T-helper 9 cell (primary cell): ENCODE results near the gene TUBGCP2.

Source experiments
- DNase-seq: peaks from one replicate; pipeline ENCODE4 v3.0.0-alpha.2; 2020
- total RNA-seq, 2 donors: gene quantifications; one replicate each; lab custom pipeline; 2026; lab: John Stamatoyannopoulos, UW

TUBGCP2 gene, protein sequence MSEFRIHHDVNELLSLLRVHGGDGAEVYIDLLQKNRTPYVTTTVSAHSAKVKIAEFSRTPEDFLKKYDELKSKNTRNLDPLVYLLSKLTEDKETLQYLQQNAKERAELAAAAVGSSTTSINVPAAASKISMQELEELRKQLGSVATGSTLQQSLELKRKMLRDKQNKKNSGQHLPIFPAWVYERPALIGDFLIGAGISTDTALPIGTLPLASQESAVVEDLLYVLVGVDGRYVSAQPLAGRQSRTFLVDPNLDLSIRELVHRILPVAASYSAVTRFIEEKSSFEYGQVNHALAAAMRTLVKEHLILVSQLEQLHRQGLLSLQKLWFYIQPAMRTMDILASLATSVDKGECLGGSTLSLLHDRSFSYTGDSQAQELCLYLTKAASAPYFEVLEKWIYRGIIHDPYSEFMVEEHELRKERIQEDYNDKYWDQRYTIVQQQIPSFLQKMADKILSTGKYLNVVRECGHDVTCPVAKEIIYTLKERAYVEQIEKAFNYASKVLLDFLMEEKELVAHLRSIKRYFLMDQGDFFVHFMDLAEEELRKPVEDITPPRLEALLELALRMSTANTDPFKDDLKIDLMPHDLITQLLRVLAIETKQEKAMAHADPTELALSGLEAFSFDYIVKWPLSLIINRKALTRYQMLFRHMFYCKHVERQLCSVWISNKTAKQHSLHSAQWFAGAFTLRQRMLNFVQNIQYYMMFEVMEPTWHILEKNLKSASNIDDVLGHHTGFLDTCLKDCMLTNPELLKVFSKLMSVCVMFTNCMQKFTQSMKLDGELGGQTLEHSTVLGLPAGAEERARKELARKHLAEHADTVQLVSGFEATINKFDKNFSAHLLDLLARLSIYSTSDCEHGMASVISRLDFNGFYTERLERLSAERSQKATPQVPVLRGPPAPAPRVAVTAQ
- total RNA-seq: 109 to 111 reads per million in 2 donors

DNA sequence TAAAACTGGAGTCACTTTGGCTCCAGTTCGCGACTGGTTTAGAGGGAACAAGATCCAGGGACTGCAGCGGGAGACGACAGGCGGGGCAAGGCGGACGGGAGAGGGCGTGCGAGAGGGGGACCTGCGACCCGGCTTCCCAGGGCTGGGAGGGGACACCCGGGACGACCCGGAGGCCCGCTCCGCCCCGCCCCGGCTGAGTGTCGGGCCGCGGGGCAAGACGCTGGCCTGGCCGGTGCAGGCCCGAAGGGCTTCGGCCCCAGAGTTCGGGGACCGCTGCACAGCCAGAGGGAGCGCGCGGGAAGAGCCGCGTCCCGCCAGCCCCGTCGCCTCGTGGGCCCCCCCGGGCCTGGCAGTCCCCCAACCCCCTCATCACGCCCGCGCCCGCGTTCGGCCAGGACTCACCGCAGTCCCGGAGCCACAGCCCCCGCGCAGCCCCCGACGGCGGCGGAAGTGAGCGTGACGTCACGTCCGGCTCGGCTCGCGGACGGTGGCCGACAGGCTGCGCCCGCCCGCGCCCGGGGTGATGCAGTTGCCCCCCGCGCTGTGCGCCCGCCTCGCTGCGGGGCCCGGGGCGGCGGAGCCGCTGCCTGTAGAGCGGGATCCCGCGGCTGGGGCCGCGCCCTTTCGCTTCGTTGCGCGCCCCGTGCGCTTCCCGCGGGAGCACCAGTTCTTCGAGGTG lies at the start of gene TUBGCP2, which contains the start of gene ZNF511:
Gene TUBGCP2 (minus strand): TSS at position 452 of the 679 bp plus-strand sequence. CDS start 5,931 bp downstream, outside the sequence.
Gene ZNF511 (plus strand): TSS at position 494 of the 679 bp plus-strand sequence. CDS start 30 bp downstream, at position 524.
- DNase-seq: peak; percentile 84

DNA sequence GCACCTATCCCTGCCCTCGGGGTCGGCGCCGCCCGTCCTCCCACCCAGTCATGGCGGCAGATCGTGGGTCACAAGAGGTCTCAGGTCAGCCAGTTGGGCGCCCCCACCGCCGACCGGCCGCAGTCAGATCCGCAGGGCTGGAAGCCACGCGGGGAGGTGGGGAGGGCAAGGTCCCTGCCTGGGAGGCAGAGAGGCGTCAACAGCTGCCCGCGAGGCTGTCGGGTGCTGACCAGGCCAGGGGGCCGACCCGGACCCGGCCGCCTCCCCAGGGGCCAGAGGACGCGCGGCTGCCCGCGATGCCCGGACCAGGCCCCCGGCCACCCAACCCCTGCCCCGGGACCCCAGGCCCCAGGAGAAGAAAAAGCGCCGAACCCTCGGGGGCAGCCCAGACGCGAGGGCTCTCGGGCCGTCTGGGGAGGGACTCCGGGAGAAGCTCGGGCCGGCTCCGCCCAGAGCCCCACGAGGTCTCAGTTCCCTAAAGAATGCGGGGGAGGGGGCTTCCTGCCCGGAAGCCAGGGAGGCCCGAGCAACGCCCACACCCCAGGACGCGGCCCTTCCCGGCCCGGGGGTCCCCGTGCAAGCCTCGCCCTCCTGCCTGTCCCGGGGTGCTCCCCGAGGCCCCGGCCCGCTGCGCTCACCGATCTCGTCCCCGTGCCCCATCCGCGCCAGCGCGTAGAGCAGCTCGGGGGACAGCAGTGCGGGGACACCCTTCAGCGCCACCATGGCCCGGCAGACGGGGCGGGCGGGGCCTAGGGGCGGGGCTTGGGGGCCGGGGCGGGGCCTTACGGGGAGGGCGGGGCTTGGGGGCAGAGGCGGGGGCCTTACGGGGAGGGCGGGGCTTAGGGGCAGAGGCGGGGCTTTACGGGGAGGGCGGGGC lies 48.9 kb upstream of the TUBGCP2 start, which contains the start of gene FUOM:
Gene FUOM (minus strand): TSS at position 735 of the 877 bp plus-strand sequence. CDS start 12 bp downstream, at position 723.
- peak; percentile 68 for DNase-seq

DNA sequence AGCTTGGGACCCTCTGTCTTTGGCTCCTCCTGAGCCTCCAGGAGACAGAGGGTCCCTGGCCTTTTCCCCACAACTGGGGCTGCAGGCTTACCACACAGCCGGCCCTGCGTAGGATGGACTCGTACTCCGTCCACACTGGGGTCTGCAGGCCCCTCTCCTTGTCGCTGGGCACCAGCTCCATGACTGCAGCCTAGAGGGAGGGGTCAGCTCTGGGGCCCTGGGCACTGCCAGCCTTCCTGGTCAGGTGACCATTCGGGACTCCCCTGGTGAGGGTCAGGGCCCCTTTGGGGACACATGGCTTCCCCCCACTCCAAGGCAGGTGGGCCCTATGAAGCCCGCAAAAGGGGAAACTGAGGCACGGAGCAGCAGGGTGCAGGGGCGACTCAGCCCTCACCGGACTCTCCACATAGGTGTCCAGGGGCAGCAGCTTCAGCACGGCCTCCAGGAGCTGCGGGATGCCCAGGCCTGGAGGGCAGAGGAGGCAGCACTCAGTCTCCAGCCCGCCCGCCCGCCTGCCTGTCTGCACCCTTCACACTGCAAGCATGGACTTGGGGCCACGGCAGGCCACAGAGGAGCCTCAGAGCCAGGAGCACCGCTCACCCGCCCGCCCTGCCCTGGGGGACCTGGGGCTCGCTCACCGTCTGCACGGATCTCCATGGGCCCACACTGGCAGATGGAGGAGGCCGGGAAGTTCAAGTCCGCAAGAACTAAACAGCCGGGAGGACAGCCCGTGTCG lies 48.0 kb upstream of the TUBGCP2 start:
- no peak for DNase-seq

DNA sequence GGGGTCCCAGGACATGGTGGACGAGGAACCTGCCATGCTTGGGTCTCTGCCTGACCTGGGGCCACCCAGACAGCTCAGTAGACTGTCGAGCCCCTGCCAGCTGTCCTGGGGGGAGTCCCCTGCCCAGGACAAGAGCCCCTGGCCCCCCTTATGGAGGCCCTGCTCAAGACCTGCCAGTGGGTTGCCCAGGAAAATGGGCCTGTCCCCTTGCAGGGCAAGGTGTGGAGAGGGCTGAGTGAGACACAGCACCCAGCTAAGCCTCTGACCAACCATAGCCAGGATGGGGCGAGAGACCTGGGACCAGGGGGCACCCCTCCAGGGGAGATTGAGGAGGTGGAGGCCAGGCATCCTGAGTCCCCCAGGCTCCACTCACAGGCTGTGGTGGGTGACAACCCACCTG lies 47.3 kb upstream of the TUBGCP2 start:
- no peak for DNase-seq

DNA sequence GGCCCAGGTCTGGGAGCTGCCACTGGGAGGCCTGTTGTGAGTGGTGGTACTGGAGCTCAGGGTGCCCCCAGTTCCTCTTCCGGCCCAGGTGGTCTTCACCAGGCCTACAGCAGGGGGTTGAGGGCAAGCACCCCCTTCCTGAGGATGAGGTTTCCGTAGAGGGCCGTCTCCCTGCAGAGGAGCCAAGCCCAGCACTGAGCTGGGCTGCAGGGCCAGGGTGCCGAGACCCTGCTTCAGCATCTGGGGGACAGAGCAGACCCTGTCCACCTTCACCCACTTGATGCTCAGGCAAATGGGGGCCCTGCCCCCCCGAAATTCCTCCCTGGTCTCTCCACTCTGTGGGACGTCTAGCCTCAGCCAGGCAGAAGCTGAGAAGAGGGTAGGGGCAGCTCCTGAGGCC lies 46.6 kb upstream of the TUBGCP2 start:
- DNase-seq: no peak

DNA sequence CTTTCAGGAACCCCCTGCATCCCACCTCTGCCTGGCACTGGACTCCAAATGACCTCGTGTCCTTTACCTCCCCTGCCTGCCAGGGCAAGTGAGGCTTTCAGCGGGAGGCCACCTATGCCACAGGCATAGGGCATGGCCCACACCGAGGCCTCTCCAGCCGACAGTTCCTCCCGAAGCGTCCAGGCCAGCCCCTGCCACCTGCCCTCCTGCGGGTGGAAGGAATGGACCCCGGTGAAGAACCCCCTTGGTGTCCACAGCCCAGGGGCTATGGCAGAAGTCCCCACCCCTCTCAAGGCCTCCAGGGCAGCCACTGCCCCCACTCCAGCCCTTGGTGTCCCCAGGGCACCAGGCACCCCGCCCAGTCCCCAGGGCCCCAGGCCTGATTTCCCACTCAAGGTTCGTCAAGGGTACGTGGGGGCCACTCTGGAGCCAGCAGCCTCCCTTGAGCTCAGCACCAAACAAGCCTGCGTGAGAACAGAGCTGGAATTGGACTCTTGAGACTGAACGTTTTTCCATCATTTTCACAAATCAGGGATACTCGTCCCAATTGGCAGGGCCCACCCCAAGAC lies 46.1 kb upstream of the TUBGCP2 start:
- DNase-seq: no peak

DNA sequence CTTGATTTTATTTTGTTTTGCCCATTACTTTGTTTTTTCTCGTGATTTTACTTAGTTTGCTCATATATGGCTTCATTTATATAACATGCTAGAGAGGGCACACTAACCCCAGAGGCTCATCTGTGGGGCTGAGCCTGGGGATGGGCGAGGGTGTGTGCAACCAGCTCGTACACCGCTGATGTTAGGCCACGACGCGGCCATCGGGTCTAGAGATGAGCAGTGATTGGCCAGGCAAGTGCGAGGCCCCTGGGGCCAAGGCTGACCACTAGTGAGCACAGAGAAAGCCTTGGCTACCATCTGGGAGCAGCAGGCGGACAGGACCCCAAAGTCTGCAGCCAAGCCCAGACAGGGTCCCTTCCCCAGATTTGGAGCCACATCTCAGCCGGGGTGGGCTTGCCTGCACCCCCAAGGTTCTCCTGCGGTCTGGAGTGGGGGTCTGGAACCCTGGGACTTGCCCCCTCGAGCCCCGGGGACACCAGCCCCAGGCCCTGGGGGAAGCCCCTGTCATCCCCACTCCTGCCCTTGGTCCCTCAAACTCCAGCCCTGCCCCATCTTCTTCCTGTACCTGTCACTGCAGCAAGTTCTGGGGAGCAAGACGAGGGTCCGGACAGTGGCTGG lies 45.4 kb upstream of the TUBGCP2 start:
- no peak for DNase-seq

DNA sequence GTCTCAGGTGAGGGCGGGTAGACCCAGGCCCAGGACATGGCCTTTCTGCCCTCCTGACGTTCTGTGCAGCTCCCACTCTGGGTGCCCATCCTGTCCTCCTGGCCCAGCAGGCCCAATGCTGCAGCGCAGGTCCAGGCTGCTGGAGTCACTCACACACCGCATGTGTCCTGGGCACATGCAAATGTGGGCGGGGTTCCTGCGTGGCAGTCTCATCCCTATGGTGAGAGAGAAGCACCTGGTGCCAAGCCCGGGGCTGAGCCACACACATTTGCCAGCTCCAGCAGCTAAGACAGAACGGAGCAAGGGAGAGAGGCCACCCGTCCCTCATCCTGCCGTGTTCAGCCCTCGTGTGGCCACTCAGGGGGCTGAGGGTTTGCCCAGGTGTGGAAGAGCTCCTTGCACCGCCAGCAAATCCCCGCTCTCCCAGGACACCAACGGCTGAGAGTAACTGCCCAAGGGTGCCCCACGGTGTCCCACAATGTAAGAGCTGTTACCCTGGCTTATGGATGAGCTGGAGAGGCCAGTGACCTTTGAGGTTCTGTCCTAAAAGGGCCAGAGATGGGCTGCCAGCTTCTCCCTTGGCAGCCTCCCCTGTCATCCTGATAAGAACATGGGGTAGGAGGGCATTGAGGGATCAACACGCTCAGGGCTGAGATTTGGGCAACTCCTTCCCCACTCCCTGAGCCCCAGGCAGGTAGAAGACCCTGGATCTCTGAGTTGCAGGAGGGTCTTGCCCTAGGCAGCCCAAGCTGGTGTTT lies 44.7 kb upstream of the TUBGCP2 start:
- DNase-seq: no peak

DNA sequence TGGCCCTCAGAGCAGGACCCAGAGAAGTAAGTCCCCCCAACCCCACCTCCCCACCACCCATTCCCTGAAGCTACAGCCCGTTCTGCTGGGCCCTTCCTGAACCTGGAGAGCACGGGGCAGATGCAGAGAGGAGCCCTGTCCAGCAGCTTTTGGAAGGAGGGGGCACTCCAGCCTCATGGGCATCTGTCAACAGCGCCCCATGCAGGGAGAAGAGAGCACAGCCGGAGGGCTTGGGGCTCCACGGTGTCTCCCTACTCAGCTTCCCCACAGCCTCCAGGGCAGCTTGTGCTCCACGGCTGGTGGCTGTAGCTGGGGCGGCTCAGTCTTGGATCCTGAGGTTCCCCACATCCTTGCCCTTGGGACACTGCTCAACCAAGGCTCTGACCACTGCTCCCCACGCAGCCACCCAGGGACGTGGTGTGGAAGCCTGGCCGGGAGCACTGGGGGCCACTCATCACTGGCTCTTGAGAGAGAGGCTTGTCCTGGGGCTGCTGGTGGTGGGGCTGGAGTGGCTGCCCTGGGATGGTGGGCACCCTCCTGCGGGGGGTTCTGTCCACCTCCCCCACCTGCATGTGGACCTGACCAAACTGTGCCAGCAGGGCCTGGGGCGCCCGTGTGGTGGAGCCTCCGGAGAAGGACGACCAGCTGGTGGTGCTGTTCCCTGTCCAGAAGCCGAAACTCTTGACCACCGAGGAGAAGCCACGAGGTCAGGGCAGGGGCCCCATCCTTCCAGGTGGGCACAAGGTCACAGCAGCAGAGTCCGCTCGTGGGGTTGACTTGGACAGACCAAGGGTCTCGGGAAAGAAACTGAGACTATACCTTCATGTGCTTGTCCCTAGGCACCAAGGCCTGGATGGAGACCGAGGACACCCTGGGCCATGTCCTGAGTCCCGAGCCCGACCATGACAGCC lies 43.0 kb upstream of the TUBGCP2 start:
- DNase-seq: no peak

DNA sequence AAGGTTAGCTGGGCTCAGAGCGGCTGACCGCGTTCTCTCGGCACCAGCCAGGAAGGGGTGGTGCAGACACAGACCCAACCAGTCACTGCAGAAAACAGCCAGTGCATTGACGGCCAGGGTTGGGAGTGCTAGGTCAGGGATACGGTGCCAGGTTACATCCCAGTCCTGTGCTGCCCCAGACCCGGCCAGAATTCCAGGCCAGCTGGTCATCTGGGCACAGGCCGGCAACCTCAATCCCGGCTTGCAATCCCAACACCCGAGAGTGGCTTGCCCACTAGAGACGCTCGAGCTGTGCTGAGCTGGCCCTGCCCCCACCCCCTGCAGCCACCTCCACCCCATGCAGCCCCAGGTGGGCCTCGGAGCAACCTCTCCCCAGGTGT lies 42.3 kb upstream of the TUBGCP2 start:
- DNase-seq: no peak

DNA sequence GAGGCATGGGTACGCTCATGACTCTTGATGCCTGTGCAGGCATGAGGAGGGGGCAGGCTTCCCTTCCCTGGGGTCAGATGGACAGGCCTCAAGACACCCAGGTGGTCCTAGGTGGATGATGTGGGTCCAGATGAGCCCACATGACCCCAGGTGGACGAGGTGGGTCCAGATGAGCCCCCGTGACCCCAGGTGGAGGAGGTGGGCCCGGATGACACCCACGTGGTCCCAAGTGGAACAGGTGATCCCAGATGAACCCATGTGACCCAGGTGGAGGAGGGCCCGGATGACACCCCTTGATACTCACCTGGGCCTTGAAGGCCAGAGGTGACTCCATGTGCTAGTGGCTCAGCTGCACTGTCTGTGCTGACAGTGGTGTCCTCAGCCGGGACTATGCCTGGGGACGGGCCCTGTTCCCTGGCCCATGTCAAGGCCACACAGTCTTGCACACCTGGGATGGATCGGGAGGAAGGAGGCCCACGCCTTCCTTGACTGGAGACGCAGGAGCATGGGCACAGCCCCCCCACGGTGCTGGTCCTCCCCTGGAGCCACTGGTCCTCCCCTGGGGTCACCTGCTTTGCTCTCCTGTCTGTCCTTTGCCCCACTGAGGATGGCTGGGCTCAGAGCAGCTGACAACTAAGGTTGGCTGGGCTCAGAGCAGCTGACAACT lies 41.7 kb upstream of the TUBGCP2 start:
- DNase-seq: no peak

DNA sequence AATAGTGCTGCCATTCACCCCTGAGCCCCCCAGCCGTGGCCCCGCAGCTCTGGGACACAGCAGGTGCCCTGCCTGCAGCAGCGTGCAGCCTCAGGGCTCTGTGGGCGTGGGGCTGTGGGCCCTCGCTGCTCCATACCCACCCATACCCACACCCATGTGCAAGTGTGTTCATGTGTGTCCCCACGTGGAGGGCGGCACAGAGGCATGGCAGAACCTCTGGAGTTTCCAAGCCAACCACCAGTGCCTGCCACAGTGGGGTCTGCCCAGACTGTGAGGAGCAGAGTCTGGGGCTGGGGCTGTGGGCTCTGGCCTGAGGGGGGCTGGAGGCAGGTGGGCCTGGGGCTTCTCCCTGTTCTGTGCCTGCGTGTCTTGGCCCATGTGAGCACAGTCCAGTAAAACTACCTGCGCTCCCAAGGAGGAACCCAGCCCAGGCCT lies 40.9 kb upstream of the TUBGCP2 start:
- DNase-seq: no peak

DNA sequence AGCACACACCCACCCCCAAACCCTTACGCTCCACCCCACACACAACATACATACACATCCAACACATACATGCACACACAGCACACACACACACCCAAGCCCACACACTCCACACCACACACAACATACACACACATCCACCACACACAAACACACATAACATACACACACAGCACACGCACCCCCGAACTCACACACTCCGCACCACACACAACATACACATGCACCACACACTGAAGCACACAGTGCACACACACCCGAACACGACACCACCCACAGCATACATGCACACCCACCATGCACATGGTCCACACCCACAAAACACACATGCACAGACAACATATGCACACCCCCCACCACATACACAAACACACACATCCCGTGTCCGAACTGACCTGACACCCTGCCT lies 40.5 kb upstream of the TUBGCP2 start:
- no peak for DNase-seq

DNA sequence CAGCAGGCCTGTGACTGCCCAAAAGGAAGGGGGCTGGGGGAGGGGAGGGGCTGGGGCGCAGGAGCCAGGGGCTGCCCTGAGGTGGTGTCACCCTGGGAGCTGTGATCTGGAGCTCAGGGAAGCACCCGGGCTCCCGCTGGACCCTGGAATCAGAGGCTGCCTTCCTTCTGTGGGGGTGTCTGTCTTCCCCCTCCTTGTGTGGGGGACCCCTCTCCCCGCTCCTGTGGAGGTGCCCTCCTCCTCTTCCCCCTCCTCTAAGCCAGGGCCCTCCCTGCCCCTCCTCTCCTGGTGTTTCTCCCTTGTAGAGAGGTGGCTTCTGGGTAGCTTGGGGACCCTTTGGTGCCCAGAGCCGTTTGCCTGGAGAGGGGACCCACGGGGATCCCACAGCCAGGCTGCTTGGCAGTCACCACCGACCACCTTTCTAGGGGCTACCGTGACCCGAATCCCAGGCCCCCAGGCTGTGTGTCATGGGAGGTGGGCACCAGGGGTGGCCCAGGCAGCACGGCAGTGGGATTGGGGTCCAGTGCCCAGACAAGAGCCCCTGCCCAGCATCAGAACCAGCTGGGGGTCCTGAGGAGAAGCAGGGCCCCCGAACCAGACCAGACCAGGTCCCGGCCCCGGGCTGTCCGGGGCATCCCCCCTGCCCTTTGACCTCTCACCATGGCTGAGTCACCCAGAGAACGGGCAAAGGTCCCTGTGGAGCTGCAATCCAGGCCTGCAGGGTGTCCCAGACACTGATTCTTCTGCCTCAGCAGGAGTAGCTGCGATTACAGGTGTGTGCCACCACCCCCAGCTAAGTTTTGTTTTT lies 39.2 kb upstream of the TUBGCP2 start:
- no peak for DNase-seq

DNA sequence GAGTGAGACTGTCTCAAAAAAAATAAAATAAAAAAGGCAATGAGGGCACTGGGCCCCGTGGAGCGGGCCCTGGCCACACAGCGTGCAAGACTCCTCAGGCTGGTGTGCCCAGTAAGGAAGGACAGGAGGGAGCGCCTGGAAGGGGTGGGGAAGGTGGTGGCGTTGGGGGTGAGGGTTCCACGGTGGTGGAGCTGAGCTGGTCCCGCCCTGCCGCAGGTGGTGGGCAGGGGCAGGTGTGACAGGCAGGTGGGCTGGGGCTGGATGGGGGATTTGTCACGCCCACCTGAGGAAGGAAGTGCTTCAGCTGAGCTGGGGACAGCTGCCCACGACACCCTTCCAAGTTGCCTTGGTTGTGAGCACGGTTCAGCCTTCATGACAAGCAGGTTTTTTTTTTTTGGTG lies 37.7 kb upstream of the TUBGCP2 start:
- no peak for DNase-seq

DNA sequence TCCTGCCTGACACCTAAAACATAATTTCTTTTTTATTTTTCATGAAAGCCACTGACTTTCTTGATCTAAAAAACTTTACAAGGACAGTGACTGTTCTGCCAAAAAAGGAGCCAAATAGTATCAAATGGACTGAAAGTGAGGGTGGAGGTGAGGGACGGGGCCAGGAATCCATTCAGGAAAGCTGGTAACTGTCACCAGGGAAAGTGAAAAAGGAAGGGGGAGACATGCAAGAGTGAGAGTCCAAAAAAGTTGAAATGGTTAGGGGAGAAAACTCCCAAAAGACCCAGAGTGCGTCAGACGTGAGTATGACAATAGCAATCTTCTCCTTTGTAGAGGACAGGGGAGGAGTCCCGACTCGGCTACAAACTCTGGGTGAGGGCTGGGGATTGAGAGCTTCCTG lies 35.6 kb upstream of the TUBGCP2 start:
- no peak for DNase-seq

DNA sequence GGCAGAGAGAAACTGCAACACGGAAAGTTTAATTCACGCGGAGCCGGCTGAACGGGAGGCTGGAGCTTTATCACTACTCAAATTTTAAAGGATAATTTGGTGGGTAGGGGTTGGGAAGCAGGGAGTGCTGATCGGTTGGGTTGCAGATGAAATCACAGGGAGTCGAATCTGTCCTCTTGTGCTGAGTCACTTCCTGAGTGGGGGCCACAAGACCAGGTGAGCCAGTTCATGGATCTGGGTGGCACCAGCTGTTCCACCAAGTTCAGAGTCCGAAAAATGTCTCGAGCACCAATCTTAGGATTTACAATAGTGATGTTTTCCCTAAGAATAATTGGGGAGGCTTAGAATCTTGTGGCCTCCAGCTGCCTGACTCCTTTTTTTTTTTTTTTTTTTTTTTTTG lies 34.9 kb upstream of the TUBGCP2 start:
- no peak for DNase-seq
